HG03575 (cell line): ENCODE measurements around the gene WDFY1.

Source experiments
- ATAC-seq: cut with Tn5 transposase; IDR thresholded peaks from one replicate; pipeline ENCODE4 v1.9.1; 2021; ENCODE audit not compliant: unreplicated experiment, insufficient number of reproducible peaks, low FRiP score; ENCODE audit errors: extremely low read depth

Gene WDFY1, protein sequence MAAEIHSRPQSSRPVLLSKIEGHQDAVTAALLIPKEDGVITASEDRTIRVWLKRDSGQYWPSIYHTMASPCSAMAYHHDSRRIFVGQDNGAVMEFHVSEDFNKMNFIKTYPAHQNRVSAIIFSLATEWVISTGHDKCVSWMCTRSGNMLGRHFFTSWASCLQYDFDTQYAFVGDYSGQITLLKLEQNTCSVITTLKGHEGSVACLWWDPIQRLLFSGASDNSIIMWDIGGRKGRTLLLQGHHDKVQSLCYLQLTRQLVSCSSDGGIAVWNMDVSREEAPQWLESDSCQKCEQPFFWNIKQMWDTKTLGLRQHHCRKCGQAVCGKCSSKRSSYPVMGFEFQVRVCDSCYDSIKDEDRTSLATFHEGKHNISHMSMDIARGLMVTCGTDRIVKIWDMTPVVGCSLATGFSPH

DNA sequence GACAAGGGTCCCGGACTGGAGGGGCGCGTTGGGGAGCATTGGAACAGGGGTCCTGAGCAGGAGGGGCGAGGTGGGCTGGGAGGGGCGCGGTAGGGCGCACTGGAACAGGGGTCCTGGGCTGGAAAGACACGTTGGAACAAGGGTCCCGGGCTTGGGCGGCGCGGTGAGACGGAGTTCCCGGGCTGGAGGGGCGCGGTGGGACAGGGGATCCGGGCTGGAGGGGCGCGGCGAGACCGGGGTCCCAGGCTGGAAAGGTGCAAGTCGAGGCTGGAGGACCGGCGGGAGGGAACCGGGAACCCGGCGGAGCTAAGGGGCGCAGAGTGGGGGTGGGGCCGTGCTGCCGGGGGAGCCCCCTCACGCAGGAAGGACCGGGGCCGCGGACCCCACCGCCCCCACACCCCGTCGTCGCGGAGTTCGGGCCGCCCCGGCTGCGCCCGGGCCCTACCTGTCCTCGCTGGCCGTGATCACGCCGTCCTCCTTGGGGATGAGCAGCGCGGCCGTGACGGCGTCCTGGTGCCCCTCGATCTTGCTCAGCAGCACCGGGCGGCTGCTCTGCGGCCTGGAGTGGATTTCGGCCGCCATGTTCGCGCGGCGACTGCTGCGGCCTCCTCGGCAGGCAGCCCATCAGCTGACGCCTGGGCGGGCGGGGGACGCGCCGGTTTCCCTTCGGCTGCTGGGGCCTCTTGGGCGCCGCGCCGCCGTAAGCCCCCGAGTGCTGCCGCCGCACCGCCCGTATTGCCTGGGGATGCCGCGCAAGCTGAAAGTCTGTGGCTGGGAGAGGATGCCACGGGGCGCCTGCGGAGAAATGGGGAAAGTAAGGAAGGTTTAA lies at the start of gene WDFY1:
WDFY1 (minus strand) TSS at position 633 of the 829 bp plus-strand sequence; CDS start at position 582, 51 bp downstream.
- peak; percentile 39 for ATAC-seq

DNA sequence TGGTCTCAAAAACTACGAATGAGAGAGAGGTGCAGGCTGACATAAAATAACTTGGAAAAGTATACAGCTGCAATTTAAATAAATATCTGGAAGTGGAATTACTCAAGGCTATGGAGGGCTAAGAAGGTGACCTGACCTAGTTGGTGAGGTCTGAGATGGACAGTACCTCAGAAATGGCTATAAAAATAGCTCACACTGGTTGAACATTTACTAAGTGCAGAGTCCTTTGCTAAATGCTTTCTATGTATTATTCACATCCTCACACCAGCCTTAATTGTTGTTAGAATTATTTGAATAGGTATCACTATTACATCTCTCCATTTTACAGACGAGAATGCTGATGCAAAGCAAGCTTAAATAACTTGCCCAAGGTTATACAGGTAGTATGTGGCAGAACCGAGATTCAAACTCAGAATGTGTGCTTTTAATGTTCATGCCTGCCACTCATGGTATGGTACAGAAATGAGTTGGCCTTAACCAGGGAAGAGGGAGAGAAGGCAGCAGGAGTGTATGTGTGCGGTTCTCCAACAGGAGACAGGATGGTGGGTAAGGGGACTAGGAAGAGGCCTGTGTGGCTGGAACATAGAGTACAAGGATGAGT lies 49.5 kb upstream of the WDFY1 start:
- ATAC-seq: no peak

DNA sequence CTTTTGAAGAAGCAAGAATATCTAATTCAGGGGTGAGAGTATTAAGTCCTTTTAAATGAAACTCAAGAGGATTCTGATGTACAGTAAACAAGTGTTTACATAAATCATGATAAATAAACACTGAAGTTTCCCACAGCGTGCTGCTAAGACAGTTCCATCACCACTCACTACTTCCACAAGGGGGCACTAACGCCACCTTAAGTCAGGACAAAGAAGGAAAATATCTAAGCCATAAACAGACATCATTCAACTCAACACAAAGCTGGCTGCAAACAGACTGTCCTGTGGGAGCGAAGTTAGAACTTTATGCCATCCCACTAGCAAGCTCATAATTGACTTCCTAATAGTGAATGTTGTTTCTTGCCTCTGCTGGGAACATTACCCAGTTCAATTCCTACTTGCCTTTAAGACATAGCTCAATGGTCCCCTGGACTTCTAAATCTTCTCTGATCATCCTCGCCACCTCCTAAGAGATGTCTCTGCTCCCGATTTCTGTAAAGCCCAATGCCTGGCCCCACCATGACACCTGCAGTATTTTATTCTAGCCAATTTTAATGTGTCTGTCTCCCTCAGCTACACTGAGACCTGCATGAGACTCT lies 48.6 kb upstream of the WDFY1 start:
- peak; percentile 65 for ATAC-seq

DNA sequence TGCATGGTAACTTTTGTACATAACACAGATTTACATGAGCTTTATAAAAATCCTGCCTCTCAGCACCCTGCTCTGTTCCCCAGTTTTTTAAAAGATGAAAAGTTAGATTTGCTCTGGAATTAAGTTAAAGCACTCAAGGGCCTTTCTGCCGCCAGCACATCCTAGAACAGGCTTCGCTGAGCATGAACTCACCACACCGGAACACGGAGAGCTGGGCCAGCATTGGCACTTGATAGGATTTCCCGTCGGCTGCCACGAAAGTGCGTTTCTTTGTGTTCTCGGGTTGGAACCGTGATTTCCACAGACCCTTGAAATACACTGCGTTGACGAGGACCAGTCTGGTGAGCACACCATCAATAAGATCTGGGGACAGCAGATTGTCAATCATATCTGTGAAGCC lies 46.5 kb upstream of the WDFY1 start:
- ATAC-seq: no peak

DNA sequence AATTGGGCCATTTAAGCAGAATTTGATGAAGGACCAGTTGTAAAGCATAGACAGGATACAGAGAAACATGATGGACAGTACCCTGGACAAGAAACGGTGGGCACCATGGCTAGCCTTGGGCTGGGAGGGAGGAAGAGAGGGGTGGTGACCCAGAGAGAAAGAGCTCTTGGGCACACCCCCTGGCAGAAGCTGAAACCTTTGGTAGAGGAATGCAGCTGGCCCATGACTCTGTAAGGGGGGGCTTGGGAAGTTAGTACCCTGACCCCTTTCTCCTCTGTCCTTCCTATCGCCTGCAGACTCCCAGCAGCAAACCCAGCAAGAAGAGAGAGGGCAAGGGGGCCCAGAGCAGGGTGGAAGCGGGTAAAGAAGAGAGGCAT lies 44.7 kb upstream of the WDFY1 start:
- no peak for ATAC-seq

DNA sequence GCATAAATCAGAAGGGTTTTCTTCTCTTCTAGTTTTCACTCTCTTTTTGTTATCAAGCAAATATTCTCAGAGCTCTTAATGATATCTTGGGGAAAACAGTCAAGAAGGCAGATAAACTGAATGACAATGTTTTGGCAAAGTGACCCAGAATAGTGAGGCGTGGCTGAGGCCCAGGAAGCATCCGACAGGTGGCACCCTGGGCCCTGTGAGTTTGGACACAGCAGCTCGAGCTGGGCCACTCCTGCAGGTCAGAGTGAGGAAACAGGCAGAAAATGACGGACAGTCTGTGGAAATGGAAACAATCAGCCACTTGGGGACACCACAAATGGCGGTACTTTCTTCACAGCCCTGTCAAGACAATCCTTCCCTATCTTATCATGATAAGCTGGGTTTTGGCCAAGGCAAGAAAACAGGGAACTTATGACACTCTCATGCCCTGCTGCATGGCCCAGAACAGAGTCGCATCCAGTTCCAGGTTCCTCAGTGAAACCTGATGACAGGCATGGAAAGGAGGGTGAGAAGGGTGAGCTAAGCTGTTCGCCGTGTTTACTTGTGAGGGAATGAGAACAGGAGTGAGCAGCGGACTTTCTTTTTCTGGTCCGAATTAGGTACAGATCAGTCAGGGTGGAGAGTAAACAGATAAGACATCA lies 44.2 kb upstream of the WDFY1 start:
- no peak for ATAC-seq

DNA sequence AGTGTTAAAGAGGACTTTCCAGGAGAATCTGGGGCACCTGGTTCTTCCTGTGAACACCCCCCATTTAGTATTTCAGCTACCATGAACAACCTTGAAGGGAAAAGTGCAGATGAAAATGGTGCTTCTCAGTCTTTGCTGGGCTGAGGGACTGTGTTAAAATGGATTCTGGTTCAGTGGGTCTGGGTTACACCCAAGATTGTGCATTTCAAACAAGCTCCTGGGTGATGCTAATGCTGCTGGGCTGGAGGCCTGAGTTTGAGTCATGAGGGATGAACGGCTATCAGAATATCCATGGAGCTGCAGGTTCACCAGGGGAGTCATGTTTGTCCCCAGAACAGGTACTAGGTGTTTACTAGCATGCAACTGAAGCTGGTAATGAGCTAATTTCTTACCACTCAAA lies 36.1 kb upstream of the WDFY1 start:
- no peak for ATAC-seq

DNA sequence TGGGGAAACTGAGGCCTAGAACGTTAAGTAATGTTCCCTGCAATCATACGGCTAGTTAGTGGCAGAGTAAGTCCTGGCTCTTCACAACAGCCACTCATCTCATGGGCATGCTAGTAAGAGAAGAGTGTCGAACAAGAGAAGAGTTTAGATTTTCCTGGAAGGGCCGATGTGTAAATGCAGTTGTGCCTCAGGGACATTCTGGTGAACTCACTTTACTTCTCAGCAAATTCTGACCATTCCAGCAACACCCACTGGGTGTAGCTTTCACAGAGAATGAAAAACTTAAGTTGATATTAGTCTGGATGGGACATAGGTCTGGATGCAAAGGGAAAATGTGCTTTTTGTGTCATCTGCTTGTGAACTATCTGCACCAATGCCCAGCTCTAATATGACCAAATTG lies 35.7 kb upstream of the WDFY1 start:
- ATAC-seq: no peak

DNA sequence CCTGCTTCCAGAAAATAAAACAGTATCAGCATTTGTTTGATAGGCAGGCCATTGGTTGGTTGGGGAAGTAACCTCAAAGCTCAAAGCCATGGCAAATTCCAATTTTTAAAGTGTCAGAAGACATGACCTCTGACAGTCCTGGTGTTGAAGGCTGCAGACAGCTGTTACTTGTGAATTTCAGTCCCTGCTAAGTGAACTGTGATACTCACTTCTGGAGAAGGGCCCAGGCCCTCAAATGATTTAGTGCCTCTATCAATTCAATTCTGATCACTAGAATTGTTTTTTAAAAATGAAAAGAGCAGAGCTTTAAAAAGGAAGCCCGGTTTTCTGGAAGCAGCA lies 35.2 kb upstream of the WDFY1 start:
- ATAC-seq: no peak

DNA sequence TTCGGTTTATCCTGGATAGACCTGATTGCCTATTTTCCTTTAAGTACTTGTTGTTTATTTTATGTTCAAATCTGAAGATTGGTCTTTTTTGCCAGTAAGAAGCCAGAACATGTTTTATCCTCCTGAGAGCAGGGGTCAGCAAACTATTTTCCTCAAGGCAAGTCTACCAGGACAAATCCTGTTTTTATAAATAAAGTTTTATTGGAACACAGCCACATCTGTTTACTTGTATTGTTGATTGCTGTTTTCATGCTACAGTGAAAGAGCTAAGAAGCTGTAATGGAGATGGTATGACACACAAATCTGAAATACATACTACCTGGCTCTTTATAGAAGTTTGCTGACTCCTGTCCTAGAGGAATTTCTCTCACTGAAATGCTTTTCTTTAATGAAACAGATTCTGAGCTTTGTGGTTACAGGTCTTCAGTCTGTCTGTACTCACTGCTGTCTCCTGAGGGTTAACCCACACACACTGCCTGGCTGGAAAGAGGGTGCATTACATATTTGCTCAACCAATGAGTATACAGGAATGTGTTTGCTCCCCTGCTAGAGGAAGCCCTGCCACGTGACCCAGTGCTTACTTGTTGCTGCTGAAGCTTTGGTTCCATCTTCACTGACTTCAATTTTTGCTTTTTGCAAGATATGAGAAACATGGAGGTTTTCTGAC lies 34.7 kb upstream of the WDFY1 start:
- no peak for ATAC-seq

DNA sequence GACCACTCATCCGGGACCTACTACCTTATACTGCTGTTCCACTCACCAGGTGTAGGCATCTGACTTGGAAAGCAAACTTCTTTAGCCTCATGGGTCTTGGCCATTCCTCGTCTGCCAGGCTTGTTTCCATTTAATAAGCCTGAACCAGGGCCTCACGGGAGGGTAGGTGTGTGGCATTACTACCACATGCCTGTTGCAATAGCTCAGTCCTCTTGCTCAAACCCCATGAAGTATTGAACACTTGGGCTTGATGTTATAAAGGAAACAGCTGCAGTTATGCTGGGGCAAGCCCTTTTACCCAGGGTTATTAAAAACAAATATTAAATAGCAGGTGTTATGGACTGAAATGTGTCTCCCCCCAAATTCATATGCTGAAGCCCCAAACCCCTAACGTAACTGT lies 33.3 kb upstream of the WDFY1 start:
- ATAC-seq: no peak

DNA sequence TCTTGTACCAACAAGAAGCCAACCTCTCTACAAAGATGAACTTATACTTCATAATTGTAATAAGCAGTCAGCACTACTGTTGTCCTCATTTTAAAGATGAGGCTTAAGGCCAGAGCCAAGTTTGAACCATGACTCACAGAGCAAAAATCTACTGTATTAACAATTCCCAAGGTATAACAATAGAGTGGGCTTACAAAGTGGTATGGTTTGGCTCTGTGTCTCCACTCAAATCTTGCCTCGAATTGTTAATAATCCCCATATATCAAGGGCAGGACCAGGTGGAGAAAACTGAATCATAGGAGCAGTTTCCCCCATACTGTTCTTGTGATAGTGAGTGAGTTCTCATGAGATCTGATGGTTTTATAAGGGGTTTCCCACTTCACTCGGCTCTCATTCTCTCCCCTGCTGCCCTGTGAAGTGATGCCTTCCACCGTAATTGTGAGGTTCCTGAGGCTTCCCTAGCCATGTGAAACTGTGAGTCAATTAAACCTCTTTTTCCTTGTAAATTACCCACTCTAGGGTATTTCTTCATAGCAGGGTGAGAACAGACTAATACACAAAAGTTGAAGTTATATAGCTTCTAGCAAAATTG lies 31.6 kb upstream of the WDFY1 start:
- no peak for ATAC-seq

DNA sequence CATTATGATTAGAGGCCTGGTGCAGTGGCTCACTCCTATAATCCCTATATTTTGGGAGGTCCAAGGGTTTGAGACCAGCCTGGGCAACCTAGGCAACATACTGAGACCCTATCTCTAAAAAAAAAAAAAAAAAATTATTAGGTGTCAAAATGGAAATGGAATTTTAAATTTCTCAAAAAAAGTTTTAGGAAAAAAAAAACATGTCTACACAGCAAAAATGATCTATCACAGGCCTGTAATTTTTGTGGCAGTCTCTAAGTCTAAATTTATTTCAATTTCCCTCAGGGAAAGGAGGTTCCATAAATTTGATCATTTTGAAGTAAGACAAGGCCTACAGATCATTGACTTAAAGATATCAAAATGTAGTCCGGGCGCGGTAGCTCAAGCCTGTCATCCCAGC lies 28.5 kb upstream of the WDFY1 start:
- ATAC-seq: no peak

DNA sequence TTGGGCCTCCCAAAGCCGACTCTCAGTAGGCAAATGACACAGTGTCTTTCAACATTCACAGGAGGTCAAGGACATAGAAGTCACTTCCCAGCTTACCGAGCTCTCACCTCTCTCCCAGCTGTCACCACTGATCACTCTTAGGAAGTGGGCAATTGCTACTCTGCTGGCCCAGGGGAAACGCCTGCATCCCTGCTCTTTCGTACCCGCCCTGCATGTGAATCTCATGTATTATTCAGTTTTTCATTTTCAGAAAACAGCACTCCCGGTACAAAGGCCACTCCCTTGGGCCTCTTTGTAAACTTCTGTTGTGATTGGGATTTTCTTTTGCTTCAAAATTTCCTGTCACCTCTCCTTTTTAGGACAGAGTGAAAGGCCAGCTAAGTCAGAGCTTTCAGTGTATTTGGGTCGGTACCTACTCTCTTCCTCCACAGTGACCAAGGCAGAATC lies 27.5 kb upstream of the WDFY1 start:
- ATAC-seq: no peak

DNA sequence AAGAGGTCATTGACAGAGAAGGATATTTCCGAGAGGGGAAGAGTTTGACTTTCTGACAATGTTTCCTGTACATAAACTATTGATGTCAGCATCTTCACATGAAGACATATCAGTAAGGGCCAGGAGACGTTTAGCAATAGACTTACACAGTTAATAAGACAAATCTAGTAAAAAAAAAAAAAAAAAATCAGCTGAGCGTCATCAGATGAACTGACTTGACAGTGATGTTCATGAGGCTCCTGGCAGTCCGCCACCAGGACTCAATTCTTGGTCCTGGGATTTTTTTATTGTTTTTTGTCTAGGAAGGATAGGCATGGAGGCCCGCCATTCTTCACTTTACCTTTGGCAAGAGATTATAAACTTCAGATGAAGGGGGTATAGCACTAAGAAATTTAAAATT lies 26.6 kb upstream of the WDFY1 start:
- no peak for ATAC-seq

DNA sequence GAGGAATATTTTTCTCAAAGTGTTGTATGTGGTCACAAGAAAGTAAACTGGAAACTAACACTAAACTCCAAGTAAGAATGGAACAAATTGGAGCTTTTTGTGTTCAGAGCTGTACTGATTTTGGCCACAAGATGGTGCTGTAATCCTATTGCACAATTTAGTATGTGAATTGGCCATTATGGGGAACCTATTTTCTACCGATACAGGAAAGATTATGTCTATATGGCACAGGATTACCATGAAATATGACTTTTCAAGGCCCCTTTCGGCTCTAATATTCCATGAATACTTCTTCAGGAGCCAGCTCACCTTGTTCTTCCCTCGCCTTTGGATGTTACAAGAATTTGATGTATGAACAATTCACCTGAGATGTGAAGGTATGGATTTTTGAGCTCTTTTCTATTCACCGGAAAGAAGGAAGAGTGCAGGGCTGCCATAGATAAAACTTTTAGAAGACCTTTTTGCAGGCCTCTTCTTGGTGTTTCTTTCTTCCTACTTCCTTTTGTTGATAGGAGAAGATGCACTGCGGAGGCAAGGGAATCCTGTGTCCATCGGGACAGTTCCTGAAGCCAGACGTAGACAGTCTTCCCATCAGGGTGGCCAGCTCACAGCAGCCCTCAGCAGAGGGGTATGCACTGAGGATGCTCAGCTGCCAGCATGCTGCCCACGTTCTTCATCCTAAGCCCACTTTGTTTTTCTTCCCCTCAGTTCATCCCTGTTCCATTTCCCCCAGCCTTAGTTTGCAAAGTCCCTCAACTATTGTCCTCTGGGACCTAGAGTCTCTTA lies 25.4 kb upstream of the WDFY1 start:
- no peak for ATAC-seq

DNA sequence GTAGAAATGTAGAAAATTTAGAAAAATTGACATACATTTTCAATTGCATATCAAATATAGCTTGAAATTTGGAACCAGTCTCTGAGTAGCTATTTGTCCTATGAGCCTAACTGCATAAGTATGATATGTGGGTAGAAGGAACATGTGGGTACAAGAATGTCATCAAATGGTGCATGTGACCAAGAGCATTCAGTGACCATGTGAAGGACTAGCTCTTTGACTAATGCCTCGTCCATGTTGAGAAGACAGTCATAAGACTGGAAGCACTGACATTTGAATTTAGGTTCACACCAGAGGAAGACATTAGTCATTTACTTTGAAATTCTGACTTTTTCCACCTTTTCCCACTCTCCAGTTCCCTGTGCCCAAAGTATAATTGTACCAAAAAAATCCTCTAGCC lies 24.7 kb upstream of the WDFY1 start:
- ATAC-seq: no peak

DNA sequence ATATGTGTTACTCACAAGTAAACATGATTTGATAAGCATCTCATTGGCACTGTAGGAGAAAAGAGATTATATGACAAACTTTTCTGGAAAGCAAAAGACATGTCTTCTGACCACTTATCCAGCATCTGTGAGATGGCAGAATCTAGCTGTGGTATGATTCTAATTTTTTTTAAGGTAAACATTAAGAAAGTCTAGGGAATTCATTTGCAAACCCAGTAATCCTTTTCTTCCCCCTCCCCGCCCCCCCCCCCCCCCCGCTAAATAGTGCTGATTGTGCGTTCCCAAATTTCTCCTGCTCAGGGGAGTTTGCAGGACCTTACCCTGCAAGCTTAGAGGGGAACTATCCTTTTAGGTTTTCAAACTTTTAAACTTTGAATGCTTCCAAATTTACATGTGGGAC lies 24.2 kb upstream of the WDFY1 start:
- ATAC-seq: no peak
